ENCODE results near the gene NAV3. TPM values are rescaled to one million over a fixed set of nuclear protein-coding genes. Genes with fewer than 3 reads are reported as not detected.

The NAV3 gene
- polyA plus RNA-seq, 1 donor from 2014 or later, result 36.9 TPM

DNA sequence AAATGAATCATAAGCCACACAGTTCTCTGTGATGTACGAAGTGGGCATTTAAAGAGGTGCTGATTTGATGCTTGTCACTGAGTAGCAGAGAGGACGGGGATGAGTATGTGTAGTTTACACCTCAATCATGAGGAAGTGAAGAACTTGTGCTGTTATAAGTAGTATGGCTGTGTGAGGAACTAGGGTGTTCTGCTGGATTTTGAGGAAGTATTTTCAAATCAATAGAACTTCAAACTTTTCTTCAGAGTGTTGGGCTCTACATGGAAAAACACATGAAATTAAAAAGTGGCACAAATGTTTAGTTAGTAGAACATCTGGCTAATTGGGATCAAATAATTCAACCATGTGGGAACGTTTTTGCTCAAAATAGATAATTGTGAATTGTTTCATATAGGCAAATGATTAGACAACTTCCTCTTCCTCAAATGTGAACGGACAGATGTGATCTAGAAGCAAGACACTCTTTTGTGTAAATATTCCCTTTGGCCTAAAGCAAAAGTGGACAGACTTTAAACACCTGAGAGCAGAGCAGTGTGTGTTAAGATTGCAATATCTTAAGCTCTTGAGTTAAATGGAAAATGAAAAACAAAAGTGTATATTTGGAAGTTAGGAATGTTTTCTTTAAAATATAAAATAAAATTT is 168.5 kb downstream of the NAV3 start:
- Histone ChIP-seq H3K27me3 (ENCODE audit: insufficient read depth, low read depth, low read length) (no peaks in the 10 kb centered on the region), H3K4me2 (ENCODE audit: low read length) (no peak overlapping the region), H4K20me1 (ENCODE audit: insufficient read depth) (no peaks in the 10 kb centered on the region), H3K9ac (ENCODE audit: low read length) (no peak overlapping the region), H3K27ac (ENCODE audit: low read length) (no peak overlapping the region), H3K79me2 (replicated peaks; ENCODE audit: insufficient read depth, low read length) (no peaks in the 10 kb centered on the region), H2AFZ (ENCODE audit: low read depth, low read length) (no peak overlapping the region), H3K9me2 (ENCODE audit: insufficient read depth, low read length) (no peaks in the 10 kb centered on the region), H3K4me3 (ENCODE audit: low read length) (no peak overlapping the region), H3K36me3 (ENCODE audit: insufficient read depth, low read length) (no peaks in the 10 kb centered on the region), H3K9me3 (ENCODE audit: low read length) (no peaks in the 10 kb centered on the region), H3F3A (ENCODE audit: insufficient read depth, low read length, poor library complexity, severe bottlenecking) (no peaks in the 10 kb centered on the region)
- TF ChIP-seq TAF1 (IDR thresholded peaks at IDR 0.05; ENCODE audit: low read depth), result no peak
- TF ChIP-seq EP300 (conservative IDR thresholded peaks at IDR 0.05; ENCODE audit: poor library complexity, severe bottlenecking), result no peak
- no peak for TF ChIP-seq POLR2AphosphoS5 (IDR thresholded peaks at IDR 0.05)
- TF ChIP-seq RAD21 (conservative IDR thresholded peaks at IDR 0.05), result no peak
- TF ChIP-seq SMC3 (conservative IDR thresholded peaks at IDR 0.05; ENCODE audit: poor library complexity), result no peak

DNA sequence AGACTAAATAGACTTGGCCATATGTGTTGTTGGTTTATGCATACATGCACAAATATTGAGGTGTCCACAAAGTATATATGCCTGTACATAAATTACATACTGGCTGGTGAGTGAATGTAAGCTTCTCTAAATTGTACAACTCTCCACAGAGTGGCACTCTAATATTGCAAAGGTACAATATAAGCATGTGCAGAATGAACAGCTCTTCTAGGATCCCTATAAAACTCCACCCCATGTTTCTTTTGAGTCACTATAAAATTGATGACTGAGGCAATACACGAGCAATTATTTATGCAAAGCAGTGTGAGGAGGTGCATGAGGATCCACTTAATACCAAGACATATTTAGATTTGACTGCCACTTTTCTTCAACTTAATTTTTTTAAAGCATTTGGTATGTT is 172.2 kb downstream of the NAV3 start:
- Histone ChIP-seq H2AFZ (ENCODE audit: low read depth, low read length) (no peak overlapping the region), H3K4me3 (ENCODE audit: low read length) (no peak overlapping the region), H3K9ac (ENCODE audit: low read length) (no peak overlapping the region), H3K79me2 (replicated peaks; ENCODE audit: insufficient read depth, low read length) (no peaks in the 10 kb centered on the region), H4K20me1 (ENCODE audit: insufficient read depth) (no peaks in the 10 kb centered on the region), H3K27me3 (ENCODE audit: insufficient read depth, low read depth, low read length) (no peaks in the 10 kb centered on the region), H3K27ac (ENCODE audit: low read length) (no peak overlapping the region), H3K9me2 (ENCODE audit: insufficient read depth, low read length) (no peaks in the 10 kb centered on the region), H3K4me2 (ENCODE audit: low read length) (no peak overlapping the region), H3K36me3 (ENCODE audit: insufficient read depth, low read length) (no peaks in the 10 kb centered on the region), H3K9me3 (ENCODE audit: low read length) (no peaks in the 10 kb centered on the region), H3F3A (ENCODE audit: insufficient read depth, low read length, poor library complexity, severe bottlenecking) (no peaks in the 10 kb centered on the region)
- TF ChIP-seq RAD21 (conservative IDR thresholded peaks at IDR 0.05) (peak; percentile 57), EZH2 (IDR thresholded peaks at IDR 0.05; ENCODE audit: borderline replicate concordance, insufficient read depth, low read length, poor library complexity, severe bottlenecking) (no peak), SMC3 (conservative IDR thresholded peaks at IDR 0.05; ENCODE audit: poor library complexity) (peak; percentile 44), EP300 (conservative IDR thresholded peaks at IDR 0.05; ENCODE audit: poor library complexity, severe bottlenecking) (no peak)
- TF ChIP-seq, protein P1, sequence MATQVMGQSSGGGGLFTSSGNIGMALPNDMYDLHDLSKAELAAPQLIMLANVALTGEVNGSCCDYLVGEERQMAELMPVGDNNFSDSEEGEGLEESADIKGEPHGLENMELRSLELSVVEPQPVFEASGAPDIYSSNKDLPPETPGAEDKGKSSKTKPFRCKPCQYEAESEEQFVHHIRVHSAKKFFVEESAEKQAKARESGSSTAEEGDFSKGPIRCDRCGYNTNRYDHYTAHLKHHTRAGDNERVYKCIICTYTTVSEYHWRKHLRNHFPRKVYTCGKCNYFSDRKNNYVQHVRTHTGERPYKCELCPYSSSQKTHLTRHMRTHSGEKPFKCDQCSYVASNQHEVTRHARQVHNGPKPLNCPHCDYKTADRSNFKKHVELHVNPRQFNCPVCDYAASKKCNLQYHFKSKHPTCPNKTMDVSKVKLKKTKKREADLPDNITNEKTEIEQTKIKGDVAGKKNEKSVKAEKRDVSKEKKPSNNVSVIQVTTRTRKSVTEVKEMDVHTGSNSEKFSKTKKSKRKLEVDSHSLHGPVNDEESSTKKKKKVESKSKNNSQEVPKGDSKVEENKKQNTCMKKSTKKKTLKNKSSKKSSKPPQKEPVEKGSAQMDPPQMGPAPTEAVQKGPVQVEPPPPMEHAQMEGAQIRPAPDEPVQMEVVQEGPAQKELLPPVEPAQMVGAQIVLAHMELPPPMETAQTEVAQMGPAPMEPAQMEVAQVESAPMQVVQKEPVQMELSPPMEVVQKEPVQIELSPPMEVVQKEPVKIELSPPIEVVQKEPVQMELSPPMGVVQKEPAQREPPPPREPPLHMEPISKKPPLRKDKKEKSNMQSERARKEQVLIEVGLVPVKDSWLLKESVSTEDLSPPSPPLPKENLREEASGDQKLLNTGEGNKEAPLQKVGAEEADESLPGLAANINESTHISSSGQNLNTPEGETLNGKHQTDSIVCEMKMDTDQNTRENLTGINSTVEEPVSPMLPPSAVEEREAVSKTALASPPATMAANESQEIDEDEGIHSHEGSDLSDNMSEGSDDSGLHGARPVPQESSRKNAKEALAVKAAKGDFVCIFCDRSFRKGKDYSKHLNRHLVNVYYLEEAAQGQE (IDR thresholded peaks at IDR 0.05; ENCODE audit: borderline replicate concordance), result no peak
- TF ChIP-seq, protein P2, sequence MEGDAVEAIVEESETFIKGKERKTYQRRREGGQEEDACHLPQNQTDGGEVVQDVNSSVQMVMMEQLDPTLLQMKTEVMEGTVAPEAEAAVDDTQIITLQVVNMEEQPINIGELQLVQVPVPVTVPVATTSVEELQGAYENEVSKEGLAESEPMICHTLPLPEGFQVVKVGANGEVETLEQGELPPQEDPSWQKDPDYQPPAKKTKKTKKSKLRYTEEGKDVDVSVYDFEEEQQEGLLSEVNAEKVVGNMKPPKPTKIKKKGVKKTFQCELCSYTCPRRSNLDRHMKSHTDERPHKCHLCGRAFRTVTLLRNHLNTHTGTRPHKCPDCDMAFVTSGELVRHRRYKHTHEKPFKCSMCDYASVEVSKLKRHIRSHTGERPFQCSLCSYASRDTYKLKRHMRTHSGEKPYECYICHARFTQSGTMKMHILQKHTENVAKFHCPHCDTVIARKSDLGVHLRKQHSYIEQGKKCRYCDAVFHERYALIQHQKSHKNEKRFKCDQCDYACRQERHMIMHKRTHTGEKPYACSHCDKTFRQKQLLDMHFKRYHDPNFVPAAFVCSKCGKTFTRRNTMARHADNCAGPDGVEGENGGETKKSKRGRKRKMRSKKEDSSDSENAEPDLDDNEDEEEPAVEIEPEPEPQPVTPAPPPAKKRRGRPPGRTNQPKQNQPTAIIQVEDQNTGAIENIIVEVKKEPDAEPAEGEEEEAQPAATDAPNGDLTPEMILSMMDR (IDR thresholded peaks at IDR 0.05; ENCODE audit: poor library complexity, severe bottlenecking), result peak; percentile 43

Measured in neural cell (in vitro differentiated cells).